HUDEP-2 (cell line): ENCODE results near the gene TUSC2.

Experiments
- DNase-seq, 76 experiments: peaks; one replicate each; lab custom pipeline; 2025; ENCODE audit not compliant: unreplicated experiment in 76 of 76; lab: John Stamatoyannopoulos, UW

The TUSC2 gene

DNA sequence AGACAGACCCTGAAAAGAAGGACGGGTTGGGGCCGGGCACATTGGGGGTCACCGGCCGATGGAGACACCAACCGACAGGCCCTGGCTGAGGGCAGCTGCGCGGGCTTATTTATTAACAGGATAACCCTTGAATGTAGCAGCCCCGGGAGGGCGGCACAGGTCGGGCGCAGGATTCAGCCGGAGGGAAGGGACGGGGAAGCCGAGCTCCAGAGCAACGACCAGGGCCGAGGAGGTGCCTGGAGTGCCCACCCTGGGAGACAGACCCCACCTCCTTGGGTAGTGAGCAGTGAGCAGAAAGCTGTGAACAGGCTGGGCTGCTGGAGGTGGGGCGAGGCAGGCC lies 51.3 kb downstream of the TUSC2 start:
- no peak for DNase-seq

DNA sequence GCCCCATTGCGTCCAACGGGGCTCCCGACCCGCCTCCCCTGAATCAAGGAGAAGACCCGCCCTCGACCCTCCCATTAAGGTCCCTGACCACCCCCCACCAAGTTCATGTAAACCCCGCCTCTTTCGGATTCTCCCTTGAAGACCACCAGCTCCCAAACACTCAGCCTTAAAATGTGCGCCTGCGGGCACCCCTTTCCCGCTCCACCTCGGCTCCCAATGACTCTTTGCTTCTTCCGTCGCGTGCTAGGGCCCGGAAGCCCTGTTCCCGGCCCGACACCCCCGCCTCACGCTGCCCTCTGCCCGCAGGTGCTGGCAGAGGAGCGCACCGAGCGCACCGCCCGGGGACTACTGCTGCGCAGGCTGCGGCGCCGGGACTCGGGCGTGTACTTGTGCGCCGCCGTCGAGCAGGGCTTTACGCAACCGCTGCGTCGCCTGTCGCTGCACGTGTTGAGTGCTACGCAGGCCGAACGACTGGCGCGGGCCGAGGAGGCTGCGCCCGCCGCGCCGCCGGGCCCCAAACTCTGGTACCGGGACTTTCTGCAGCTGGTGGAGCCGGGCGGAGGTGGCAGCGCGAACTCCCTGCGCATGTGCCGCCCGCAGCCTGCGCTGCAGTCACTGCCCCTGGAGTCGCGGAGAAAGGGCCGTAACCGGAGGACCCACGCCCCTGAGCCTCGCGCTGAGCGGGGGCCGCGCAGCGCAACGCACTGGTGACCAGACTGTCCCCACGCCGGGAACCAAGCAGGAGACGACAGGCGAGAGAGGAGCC lies 51.8 kb downstream of the TUSC2 start:
- DNase-seq, result no peak

DNA sequence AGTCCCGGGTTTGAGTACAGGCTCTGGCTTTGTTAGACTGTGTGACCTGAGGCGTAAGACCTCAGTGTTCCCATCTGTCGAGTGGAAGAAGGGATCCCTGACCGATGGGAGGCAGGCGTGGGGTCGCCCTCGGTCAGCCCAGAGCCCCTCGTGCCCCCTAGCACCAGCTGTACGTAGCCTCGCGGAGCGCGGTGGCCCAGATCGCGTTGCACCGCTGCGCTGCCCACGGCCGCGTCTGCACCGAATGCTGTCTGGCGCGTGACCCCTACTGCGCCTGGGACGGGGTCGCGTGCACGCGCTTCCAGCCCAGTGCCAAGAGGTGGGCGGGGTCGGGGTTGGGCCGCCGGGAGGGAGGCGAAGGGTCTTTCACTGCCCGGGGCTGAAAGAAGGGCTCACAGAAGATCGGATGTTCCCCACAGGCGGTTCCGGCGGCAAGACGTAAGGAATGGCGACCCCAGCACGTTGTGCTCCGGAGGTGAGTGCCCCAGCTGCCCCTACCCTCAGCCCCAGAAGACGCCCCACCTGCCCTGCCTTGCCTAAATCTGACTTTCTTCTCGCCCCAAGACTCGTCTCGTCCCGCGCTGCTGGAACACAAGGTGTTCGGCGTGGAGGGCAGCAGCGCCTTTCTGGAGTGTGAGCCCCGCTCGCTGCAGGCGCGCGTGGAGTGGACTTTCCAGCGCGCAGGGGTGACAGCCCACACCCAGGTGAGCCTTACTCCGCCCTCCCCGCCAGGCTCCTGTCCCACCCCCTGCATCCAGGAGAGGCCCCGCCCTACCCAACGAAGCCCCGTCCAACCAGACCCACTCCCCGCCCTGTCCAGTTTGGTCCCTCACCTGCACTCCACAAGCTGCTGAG lies 52.7 kb downstream of the TUSC2 start:
- DNase-seq, result no peak
